PC-9 (cell line): ENCODE measurements around the gene ALCAM. TPM values are rescaled to one million over a fixed set of nuclear protein-coding genes. Genes with fewer than 3 reads are reported as not detected.

Source experiments
- BruUV-seq: library from RNA; stranded (reverse); fragments of 400-500 nt; replicated peaks from 2 replicates; lab custom pipeline; 2021; lab: Mats Ljungman, UMichigan
- CTCF ChIA-PET: fragments of 300-600 bp; sonication (Branson Sonifier 250); formaldehyde crosslinking; loops from one replicate; lab custom pipeline; 2022; ENCODE audit warnings: antibody characterized with exemption; lab: Charles Lee
- POLR2A ChIA-PET: fragments of 300-600 bp; sonication (Branson Sonifier 250); formaldehyde crosslinking; loops from one replicate; lab custom pipeline; 2022; ENCODE audit warnings: antibody characterized with exemption; ENCODE audit not compliant: unreplicated experiment; lab: Charles Lee
- DNase-seq, 2 experiments: peaks; one replicate each; pipeline versions ENCODE4 v3.0.0 to v3.0.0-alpha.2; 2015 to 2022; ENCODE audit warnings: mixed read lengths in 1 of 2
- H2AFZ ChIP-seq: fragments of 200-600 bp; sonication (generic); 2 replicates; pipeline ENCODE4 v1.8.1; 2017; ENCODE audit warnings: antibody characterized with exemption
- H3F3A ChIP-seq: fragments of 200-600 bp; sonication (generic); 2 replicates; pipeline ENCODE4 v1.8.1; 2017; ENCODE audit warnings: antibody characterized with exemption, mild to moderate bottlenecking, low read depth; ENCODE audit not compliant: insufficient read depth
- H3K27ac ChIP-seq: fragments of 200-600 bp; sonication (generic); 2 replicates; pipeline ENCODE4 v1.6.1; 2016; ENCODE audit warnings: mixed run types
- H3K27me3 ChIP-seq: fragments of 200-600 bp; sonication (generic); 2 replicates; pipeline ENCODE4 v1.6.1; 2016; ENCODE audit warnings: low read depth, mixed run types; ENCODE audit not compliant: insufficient read depth
- H3K36me3 ChIP-seq: fragments of 200-600 bp; sonication (generic); 2 replicates; pipeline ENCODE4 v1.6.1; 2016; ENCODE audit warnings: low read depth, mixed run types
- H3K4me1 ChIP-seq: fragments of 200-600 bp; sonication (generic); replicated peaks from 2 replicates; pipeline ENCODE4 v1.6.1; 2016; ENCODE audit warnings: mixed run types; ENCODE audit not compliant: insufficient read depth
- H3K4me2 ChIP-seq: fragments of 200-600 bp; sonication (generic); 2 replicates; pipeline ENCODE4 v1.6.1; 2017; ENCODE audit warnings: mixed run types
- H3K4me3 ChIP-seq: fragments of 200-600 bp; sonication (generic); 2 replicates; pipeline ENCODE4 v1.6.1; 2016; ENCODE audit warnings: mixed run types
- H3K79me2 ChIP-seq: fragments of 200-600 bp; sonication (generic); 2 replicates; pipeline ENCODE4 v1.6.1; 2017; ENCODE audit warnings: low read depth, mixed run types
- H3K9me2 ChIP-seq: fragments of 200-600 bp; sonication (generic); 2 replicates; pipeline ENCODE4 v1.8.1; 2017; ENCODE audit warnings: mild to moderate bottlenecking; ENCODE audit not compliant: insufficient read depth
- H3K9me3 ChIP-seq: fragments of 200-600 bp; sonication (generic); 2 replicates; pipeline ENCODE4 v1.8.1; 2016; ENCODE audit warnings: low read depth; ENCODE audit not compliant: insufficient read depth
- H4K20me1 ChIP-seq: fragments of 200-600 bp; sonication (generic); 2 replicates; pipeline ENCODE4 v1.8.1; 2017; ENCODE audit not compliant: insufficient read depth
- EZH2 ChIP-seq: fragments of 200-600 bp; sonication (generic); IDR thresholded peaks from 2 replicates; pipeline ENCODE4 v1.8.0; 2017; ENCODE audit warnings: antibody characterized with exemption, low read depth
- intact Hi-C: fragments of 100-400 bp; cut with micrococcal nuclease; formaldehyde crosslinking; loops from one replicate; pipeline ENCODE4 v1.10.0; 2022; ENCODE audit not compliant: unreplicated experiment
- total RNA-seq: library from RNA; stranded (reverse); gene quantifications from 2 replicates; pipeline ENCODE4 v1.2.3, GENCODE V29; 2021
- TF ChIP-seq, protein P1 (sequence below): fragments of 200-600 bp; sonication (generic); conservative IDR thresholded peaks from 2 replicates; pipeline ENCODE4 v1.6.1; 2017; ENCODE audit warnings: mixed run types, antibody characterized with exemption, mild to moderate bottlenecking, moderate library complexity

Gene ALCAM
- total RNA-seq, 1 experiment from 2014 or later: 132 TPM

DNA sequence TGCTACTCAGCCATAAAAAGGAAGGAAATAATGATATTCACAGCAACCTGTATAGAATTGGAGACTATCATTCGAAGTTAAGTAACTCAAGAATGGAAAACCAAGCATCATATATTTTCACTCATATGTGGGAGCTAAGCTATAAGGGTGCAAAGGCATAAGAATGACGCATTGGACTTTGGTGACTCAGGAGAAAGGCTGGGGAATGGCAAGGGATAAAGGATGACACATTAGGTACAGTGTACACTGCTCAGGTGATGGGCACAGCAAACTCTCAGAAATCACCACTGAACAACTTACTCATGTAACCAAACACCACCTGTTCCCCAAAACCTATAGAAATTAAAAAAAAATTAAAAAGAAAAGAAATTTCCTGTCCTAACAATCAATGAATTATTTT is 42.7 kb downstream of the ALCAM start:
- intact Hi-C loops: no loop called here
- ChIA-PET CTCF (no interaction called here), POLR2A (no interaction called here)
- no TSS peak for BruUV-seq
- Histone ChIP-seq H3K27me3 (no peaks in the 10 kb centered on the region), H2AFZ (no peak overlapping the region), H3K4me3 (no peak overlapping the region), H3K79me2 (0 out of 2 replicates have a peak, but pooled peaks cover 4% of the 10 kb centered on the region), H3F3A (no peaks in the 10 kb centered on the region), H4K20me1 (no peaks in the 10 kb centered on the region), H3K4me1 (no peaks in the 10 kb centered on the region), H3K9me3 (no peaks in the 10 kb centered on the region), H3K36me3 (no peaks in the 10 kb centered on the region; the same call in 1 of the 2 replicates), H3K9me2 (no peaks in the 10 kb centered on the region), H3K4me2 (no peak overlapping the region), H3K27ac (no peak overlapping the region)
- TF ChIP-seq, protein P1, sequence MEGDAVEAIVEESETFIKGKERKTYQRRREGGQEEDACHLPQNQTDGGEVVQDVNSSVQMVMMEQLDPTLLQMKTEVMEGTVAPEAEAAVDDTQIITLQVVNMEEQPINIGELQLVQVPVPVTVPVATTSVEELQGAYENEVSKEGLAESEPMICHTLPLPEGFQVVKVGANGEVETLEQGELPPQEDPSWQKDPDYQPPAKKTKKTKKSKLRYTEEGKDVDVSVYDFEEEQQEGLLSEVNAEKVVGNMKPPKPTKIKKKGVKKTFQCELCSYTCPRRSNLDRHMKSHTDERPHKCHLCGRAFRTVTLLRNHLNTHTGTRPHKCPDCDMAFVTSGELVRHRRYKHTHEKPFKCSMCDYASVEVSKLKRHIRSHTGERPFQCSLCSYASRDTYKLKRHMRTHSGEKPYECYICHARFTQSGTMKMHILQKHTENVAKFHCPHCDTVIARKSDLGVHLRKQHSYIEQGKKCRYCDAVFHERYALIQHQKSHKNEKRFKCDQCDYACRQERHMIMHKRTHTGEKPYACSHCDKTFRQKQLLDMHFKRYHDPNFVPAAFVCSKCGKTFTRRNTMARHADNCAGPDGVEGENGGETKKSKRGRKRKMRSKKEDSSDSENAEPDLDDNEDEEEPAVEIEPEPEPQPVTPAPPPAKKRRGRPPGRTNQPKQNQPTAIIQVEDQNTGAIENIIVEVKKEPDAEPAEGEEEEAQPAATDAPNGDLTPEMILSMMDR: no peak
- no peak for TF ChIP-seq EZH2
- no peak for DNase-seq

DNA sequence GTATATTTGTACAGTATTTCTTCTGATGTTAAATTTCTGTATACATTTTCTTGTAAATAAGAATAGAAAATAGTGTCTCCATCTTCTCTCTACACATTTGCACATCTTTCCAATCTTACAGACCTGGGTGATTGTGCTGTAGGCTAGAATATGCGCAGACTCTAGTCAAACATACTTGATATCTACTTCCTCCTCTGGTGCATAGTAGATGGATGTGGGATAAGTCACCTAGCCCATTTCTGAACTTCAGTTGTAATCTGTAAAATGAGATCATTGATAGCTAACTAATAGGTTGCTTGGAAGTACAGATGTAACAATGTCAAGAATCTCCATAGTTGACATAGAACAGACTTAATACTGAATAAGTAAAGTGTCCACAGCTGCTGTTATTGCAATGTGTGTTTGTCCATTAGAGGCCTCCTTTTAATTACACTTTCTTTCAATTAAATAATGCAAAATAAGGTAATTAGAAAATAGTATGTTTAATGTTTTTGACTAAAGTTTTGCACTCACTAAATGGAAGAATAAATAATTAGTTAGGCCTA is 46.7 kb downstream of the ALCAM start:
- H2AFZ ChIP-seq: no peak overlapping the region
- H3K36me3 ChIP-seq: no peaks in the 10 kb centered on the region
- no peak for TF ChIP-seq EZH2
- TF ChIP-seq, protein P1: no peak
- H4K20me1 ChIP-seq: no peaks in the 10 kb centered on the region
- peaks cover 4% of the 10 kb centered on the region; the same call in 1 of the 2 replicates for H3K79me2 ChIP-seq
- no peaks in the 10 kb centered on the region; the same call in 1 of the 2 replicates for H3F3A ChIP-seq
- no peak for DNase-seq
- ChIA-PET CTCF (no interaction called here), POLR2A (interaction anchor here (0.6 kb wide), 1 partner anchor 852 kb away, joined by 4 read pairs; no protein-coding TSS in a partner anchor)
- H3K4me3 ChIP-seq: no peak overlapping the region
- H3K4me1 ChIP-seq: no peaks in the 10 kb centered on the region
- H3K9me2 ChIP-seq: no peaks in the 10 kb centered on the region
- no peaks in the 10 kb centered on the region for H3K27me3 ChIP-seq
- intact Hi-C loops: no loop called here
- no peaks in the 10 kb centered on the region for H3K9me3 ChIP-seq
- no TSS peak for BruUV-seq
- H3K27ac ChIP-seq: no peak overlapping the region
- no peak overlapping the region for H3K4me2 ChIP-seq

DNA sequence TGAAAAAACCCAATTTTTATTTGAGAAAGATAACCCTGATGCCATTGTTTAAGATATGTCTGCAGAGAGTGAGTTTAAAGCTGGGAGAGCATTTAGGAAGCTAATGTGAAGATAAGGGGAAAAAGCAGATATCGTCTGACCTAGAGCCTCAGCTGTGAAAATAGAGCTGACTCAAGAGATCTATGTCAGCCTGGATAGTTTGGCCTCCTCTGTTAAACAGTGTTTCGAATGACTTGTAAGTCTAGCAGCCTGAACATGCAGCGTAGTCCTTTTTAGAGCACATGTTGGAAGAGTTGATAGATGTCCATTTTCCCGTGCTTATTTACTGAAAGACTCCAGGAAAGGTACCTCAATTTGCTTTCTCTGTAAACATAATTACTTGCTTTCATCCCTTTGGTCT is 48.1 kb downstream of the ALCAM start:
- Histone ChIP-seq H3K27ac (no peak overlapping the region), H4K20me1 (no peaks in the 10 kb centered on the region), H3K79me2 (peaks cover 4% of the 10 kb centered on the region; the same call in 1 of the 2 replicates), H3K4me2 (no peak overlapping the region), H3K9me3 (no peaks in the 10 kb centered on the region), H3K4me3 (no peak overlapping the region), H3F3A (no peaks in the 10 kb centered on the region; the same call in 1 of the 2 replicates), H3K36me3 (no peaks in the 10 kb centered on the region), H3K27me3 (no peaks in the 10 kb centered on the region), H3K9me2 (no peaks in the 10 kb centered on the region), H3K4me1 (no peaks in the 10 kb centered on the region), H2AFZ (no peak overlapping the region)
- DNase-seq: no peak
- ChIA-PET CTCF (no interaction called here), POLR2A (no interaction called here)
- intact Hi-C loops: no loop called here
- no peak for TF ChIP-seq EZH2
- TF ChIP-seq, protein P1: no peak
- BruUV-seq: no TSS peak
